NK-92 (cell line): ENCODE data around the gene OTULINL.

Experiments used
- DNase-seq: peaks from one replicate; lab custom pipeline; 2025; ENCODE audit not compliant: unreplicated experiment; lab: John Stamatoyannopoulos, UW

The OTULINL gene

GRCh38 chr5:14599476-14600127 is 18.0 kb downstream of the OTULINL start:
- DNase-seq: no peak

- DNase-seq: no peak
These were observed 19.3 kb downstream of the OTULINL start for GRCh38 chr5:14600846-14601245.

- no peak for DNase-seq
These were observed 21.5 kb downstream of the OTULINL start for GRCh38 chr5:14603141-14603540.

- DNase-seq: no peak
These were observed 25.5 kb downstream of the OTULINL start for GRCh38 chr5:14607104-14607503.

- no peak for DNase-seq
These were observed 26.6 kb downstream of the OTULINL start for GRCh38 chr5:14608169-14608568.

GRCh38 chr5:14611737-14612136 is 30.1 kb downstream of the OTULINL start:
- no peak for DNase-seq

GRCh38 chr5:14614490-14614889 is 32.9 kb downstream of the OTULINL start:
- no peak for DNase-seq

- DNase-seq: no peak
These were observed 33.8 kb downstream of the OTULINL start for GRCh38 chr5:14615365-14615764.

GRCh38 chr5:14617441-14617840 is 35.8 kb downstream of the OTULINL start:
- no peak for DNase-seq

- no peak for DNase-seq
These were observed 45.7 kb downstream of the OTULINL start for GRCh38 chr5:14627270-14627669.

GRCh38 chr5:14628346-14628745 is 46.8 kb downstream of the OTULINL start:
- no peak for DNase-seq

GRCh38 chr5:14630671-14631070 is 49.1 kb downstream of the OTULINL start:
- DNase-seq: no peak

GRCh38 chr5:14635656-14636055 is 54.1 kb downstream of the OTULINL start:
- no peak for DNase-seq

GRCh38 chr5:14640765-14641164 is 59.2 kb downstream of the OTULINL start:
- DNase-seq: no peak

GRCh38 chr5:14644623-14645237 is 63.1 kb downstream of the OTULINL start:
- no peak for DNase-seq

- no peak for DNase-seq
These were observed 68.5 kb downstream of the OTULINL start for GRCh38 chr5:14650052-14650451.

GRCh38 chr5:14655146-14655741 is 73.7 kb downstream of the OTULINL start:
- no peak for DNase-seq

GRCh38 chr5:14656898-14657297 is 75.3 kb downstream of the OTULINL start:
- DNase-seq: no peak

- DNase-seq: no peak
These were observed 78.4 kb downstream of the OTULINL start for GRCh38 chr5:14659821-14660607.

GRCh38 chr5:14660833-14661232 is 79.2 kb downstream of the OTULINL start:
- DNase-seq: no peak
